Measurements from ENCODE around the gene C9orf78.
A peak's percentile ranks its signal among the peaks of the same experiment; 100 is the strongest.

Gene C9orf78

GRCh38 chr9:129868023-129868871, 33.2 kb upstream of the C9orf78 start:
- no peak for DNase-seq

GRCh38 chr9:129867136-129868022, 32.3 kb upstream of the C9orf78 start:
- no peak for DNase-seq

GRCh38 chr9:129866394-129867135, 31.5 kb upstream of the C9orf78 start:
- DNase-seq: peak in 1 of 56 donors; percentile 25

- no peak for DNase-seq
Measured at GRCh38 chr9:129865668-129866320, 30.7 kb upstream of the C9orf78 start.

GRCh38 chr9:129864991-129865647, 30.0 kb upstream of the C9orf78 start:
- no peak for DNase-seq

- DNase-seq: no peak
Measured at GRCh38 chr9:129863059-129863690, 28.1 kb upstream of the C9orf78 start.

GRCh38 chr9:129861447-129861827, 26.4 kb upstream of the C9orf78 start:
- no peak for DNase-seq

GRCh38 chr9:129860653-129861446, 25.8 kb upstream of the C9orf78 start:
- DNase-seq: no peak

- DNase-seq: no peak
Measured at GRCh38 chr9:129858167-129858962, 23.3 kb upstream of the C9orf78 start.

GRCh38 chr9:129857207-129857606, 22.1 kb upstream of the C9orf78 start:
- DNase-seq: no peak

GRCh38 chr9:129854588-129855110, 19.6 kb upstream of the C9orf78 start:
- no peak for DNase-seq

- no peak for DNase-seq
Measured at GRCh38 chr9:129853614-129854013, 18.5 kb upstream of the C9orf78 start.

- no peak for DNase-seq
Measured at GRCh38 chr9:129852579-129852978, 17.5 kb upstream of the C9orf78 start.

- DNase-seq: no peak
Measured at GRCh38 chr9:129851821-129852220, 16.7 kb upstream of the C9orf78 start.

GRCh38 chr9:129850821-129851550, 15.9 kb upstream of the C9orf78 start:
- DNase-seq: no peak

- DNase-seq: no peak
Measured at GRCh38 chr9:129849901-129850300, 14.8 kb upstream of the C9orf78 start.

- DNase-seq: no peak
Measured at GRCh38 chr9:129848712-129849441, 13.8 kb upstream of the C9orf78 start.

Data from nucleus accumbens (tissue), 56 donors.